ENCODE results near the gene TICAM1.
A peak's percentile ranks its signal among the peaks of the same experiment; 100 is the strongest.
"Not testable (repeated sequence)": the region's sequence is repeated elsewhere in the genome, so short reads cannot be mapped to it uniquely, and the experiment has no call there.

The TICAM1 gene

DNA sequence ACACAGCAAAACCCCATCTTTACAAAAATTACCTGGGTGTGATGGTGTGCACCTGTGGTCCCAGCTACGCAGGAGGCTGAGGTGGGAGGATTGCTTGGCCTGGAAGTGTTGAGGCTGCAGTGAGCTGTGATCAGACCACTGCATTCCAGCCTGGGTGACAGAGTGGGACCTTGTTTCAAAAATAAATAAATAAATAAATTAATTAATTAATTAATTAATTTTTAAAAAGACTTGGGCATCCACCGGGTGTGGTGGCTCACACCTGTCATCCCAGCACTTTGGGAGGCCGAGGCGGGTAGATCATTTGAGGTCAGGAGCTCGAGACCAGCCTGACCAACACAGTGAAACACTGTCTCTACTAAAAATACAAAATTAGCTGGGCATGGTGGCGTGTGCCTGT lies 26.4 kb downstream of the TICAM1 start:
- H3K4me1 ChIP-seq (ENCODE audit: control insufficient read depth, insufficient read depth, low read length, poor library complexity, severe bottlenecking); H3K9me3 ChIP-seq (ENCODE audit: control insufficient read depth, low read length); H3K27me3 ChIP-seq (replicated peaks; ENCODE audit: control insufficient read depth, insufficient read depth, low read length, poor library complexity, severe bottlenecking); DNase-seq; H3K36me3 ChIP-seq (ENCODE audit: control insufficient read depth, insufficient read depth, low read length); H3K27ac ChIP-seq (ENCODE audit: insufficient read depth, low read length, poor library complexity, severe bottlenecking); H3K4me3 ChIP-seq (ENCODE audit: insufficient read depth, low read depth, low read length, poor library complexity, severe bottlenecking): not testable (repeated sequence)

DNA sequence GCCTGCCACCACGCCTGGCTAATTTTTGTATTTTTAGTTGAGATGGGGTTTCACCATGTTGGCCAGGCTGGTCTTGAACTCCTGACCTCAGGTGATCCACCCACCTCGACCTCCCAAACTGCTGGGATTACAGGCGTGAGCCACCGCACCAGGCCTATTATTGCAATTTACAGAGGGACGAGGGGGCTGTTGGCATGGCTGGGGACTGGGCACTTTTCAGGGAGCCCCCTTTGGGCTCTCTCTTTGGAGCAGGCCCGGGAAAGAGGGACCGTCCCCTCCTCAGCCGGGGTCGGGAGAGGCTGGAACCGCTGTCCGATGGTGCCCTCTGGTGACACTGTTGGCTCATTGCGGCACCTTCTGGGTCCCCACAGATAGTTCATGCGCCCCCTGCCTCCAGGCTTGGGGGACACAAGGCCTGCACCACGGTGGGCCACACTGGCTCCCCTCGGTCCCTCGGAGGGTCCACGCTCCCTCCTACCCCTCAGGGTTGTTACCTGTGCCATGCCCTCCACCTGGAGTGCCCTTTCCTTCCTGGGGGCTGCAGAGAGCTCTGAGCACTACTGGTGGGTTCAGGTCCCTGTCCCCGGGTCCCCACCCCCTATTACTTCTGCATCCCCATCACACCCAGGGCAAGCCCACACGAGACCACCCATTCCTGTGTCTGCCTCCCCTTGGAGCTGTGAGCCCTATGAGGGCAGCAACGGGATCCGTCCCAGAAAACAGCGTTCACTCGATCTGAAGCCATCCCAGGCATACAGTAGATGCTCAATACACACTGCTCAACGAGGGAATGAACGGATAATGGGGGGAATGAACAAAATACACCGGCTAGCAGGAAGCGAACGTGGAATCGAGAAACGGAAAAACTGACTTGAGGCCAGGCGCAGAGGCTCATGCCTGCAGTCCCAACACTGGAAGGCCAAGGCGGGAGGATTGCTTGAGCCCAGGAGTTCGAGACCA lies 27.5 kb downstream of the TICAM1 start:
- Histone ChIP-seq H3K27ac (ENCODE audit: insufficient read depth, low read length, poor library complexity, severe bottlenecking) (no peak overlapping the region), H3K4me1 (ENCODE audit: control insufficient read depth, insufficient read depth, low read length, poor library complexity, severe bottlenecking) (peaks cover 3% of the 10 kb centered on the region), H3K27me3 (replicated peaks; ENCODE audit: control insufficient read depth, insufficient read depth, low read length, poor library complexity, severe bottlenecking) (no peaks in the 10 kb centered on the region), H3K36me3 (ENCODE audit: control insufficient read depth, insufficient read depth, low read length) (no peaks in the 10 kb centered on the region), H3K4me3 (ENCODE audit: insufficient read depth, low read depth, low read length, poor library complexity, severe bottlenecking) (no peak overlapping the region), H3K9me3 (ENCODE audit: control insufficient read depth, low read length) (no peaks in the 10 kb centered on the region)
- peak; percentile 33 to 45 (median 36) for DNase-seq

GRCh38 chr19:4802711-4803110 lies 28.8 kb downstream of the TICAM1 start:
- no peak overlapping the region for H3K27ac ChIP-seq (ENCODE audit: insufficient read depth, low read length, poor library complexity, severe bottlenecking)
- no peak overlapping the region for H3K4me3 ChIP-seq (ENCODE audit: insufficient read depth, low read depth, low read length, poor library complexity, severe bottlenecking)
- H3K4me1 ChIP-seq (ENCODE audit: control insufficient read depth, insufficient read depth, low read length, poor library complexity, severe bottlenecking): peaks cover 3% of the 10 kb centered on the region
- no peaks in the 10 kb centered on the region for H3K27me3 ChIP-seq (replicated peaks; ENCODE audit: control insufficient read depth, insufficient read depth, low read length, poor library complexity, severe bottlenecking)
- no peaks in the 10 kb centered on the region for H3K9me3 ChIP-seq (ENCODE audit: control insufficient read depth, low read length)
- H3K36me3 ChIP-seq (ENCODE audit: control insufficient read depth, insufficient read depth, low read length): peaks cover 6% of the 10 kb centered on the region
- DNase-seq: no peak

GRCh38 chr19:4801085-4801619 lies 30.4 kb downstream of the TICAM1 start:
- H3K9me3 ChIP-seq (ENCODE audit: control insufficient read depth, low read length): no peaks in the 10 kb centered on the region
- no peak for DNase-seq
- no peak overlapping the region for H3K27ac ChIP-seq (ENCODE audit: insufficient read depth, low read length, poor library complexity, severe bottlenecking)
- H3K4me1 ChIP-seq (ENCODE audit: control insufficient read depth, insufficient read depth, low read length, poor library complexity, severe bottlenecking): peaks cover 3% of the 10 kb centered on the region
- H3K36me3 ChIP-seq (ENCODE audit: control insufficient read depth, insufficient read depth, low read length): peaks cover 13% of the 10 kb centered on the region
- H3K27me3 ChIP-seq (replicated peaks; ENCODE audit: control insufficient read depth, insufficient read depth, low read length, poor library complexity, severe bottlenecking): no peaks in the 10 kb centered on the region
- no peak overlapping the region for H3K4me3 ChIP-seq (ENCODE audit: insufficient read depth, low read depth, low read length, poor library complexity, severe bottlenecking)

GRCh38 chr19:4800591-4801081 lies 30.9 kb downstream of the TICAM1 start:
- DNase-seq: no peak
- Histone ChIP-seq H3K4me3 (ENCODE audit: insufficient read depth, low read depth, low read length, poor library complexity, severe bottlenecking) (no peak overlapping the region), H3K27me3 (replicated peaks; ENCODE audit: control insufficient read depth, insufficient read depth, low read length, poor library complexity, severe bottlenecking) (no peaks in the 10 kb centered on the region), H3K4me1 (ENCODE audit: control insufficient read depth, insufficient read depth, low read length, poor library complexity, severe bottlenecking) (peaks cover 3% of the 10 kb centered on the region), H3K36me3 (ENCODE audit: control insufficient read depth, insufficient read depth, low read length) (peaks cover 13% of the 10 kb centered on the region), H3K9me3 (ENCODE audit: control insufficient read depth, low read length) (no peaks in the 10 kb centered on the region), H3K27ac (ENCODE audit: insufficient read depth, low read length, poor library complexity, severe bottlenecking) (no peak overlapping the region)

- Histone ChIP-seq H3K36me3 (ENCODE audit: control insufficient read depth, insufficient read depth, low read length) (peaks cover 38% of the 10 kb centered on the region), H3K27me3 (replicated peaks; ENCODE audit: control insufficient read depth, insufficient read depth, low read length, poor library complexity, severe bottlenecking) (no peaks in the 10 kb centered on the region), H3K4me3 (ENCODE audit: insufficient read depth, low read depth, low read length, poor library complexity, severe bottlenecking) (no peak overlapping the region), H3K4me1 (ENCODE audit: control insufficient read depth, insufficient read depth, low read length, poor library complexity, severe bottlenecking) (peaks cover 11% of the 10 kb centered on the region), H3K9me3 (ENCODE audit: control insufficient read depth, low read length) (no peaks in the 10 kb centered on the region), H3K27ac (ENCODE audit: insufficient read depth, low read length, poor library complexity, severe bottlenecking) (no peak overlapping the region)
- no peak for DNase-seq
Observed at GRCh38 chr19:4795400-4795799, 36.1 kb downstream of the TICAM1 start.

DNA sequence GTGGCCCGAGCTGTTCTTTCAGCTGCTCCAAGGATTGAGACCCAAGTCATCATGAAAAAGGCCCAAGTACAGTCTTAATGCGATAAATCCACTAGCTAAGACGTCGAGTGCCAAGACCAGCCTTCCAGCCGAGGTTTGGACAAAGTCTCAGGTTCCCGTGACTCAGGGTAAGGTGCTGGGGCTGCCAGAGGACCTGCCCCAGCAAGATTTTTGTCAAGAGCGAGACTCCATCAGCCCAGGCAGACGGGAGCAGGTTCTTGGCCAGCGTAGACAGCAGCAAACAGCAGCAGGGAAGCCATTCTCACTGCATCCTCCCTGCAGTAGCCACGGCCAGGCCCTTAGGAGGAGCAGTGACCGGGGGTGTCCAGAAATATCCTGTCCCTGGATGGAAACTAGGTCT lies 36.5 kb downstream of the TICAM1 start:
- Histone ChIP-seq H3K4me3 (ENCODE audit: insufficient read depth, low read depth, low read length, poor library complexity, severe bottlenecking) (no peak overlapping the region), H3K4me1 (ENCODE audit: control insufficient read depth, insufficient read depth, low read length, poor library complexity, severe bottlenecking) (peaks cover 11% of the 10 kb centered on the region), H3K36me3 (ENCODE audit: control insufficient read depth, insufficient read depth, low read length) (peaks cover 38% of the 10 kb centered on the region), H3K27ac (ENCODE audit: insufficient read depth, low read length, poor library complexity, severe bottlenecking) (no peak overlapping the region), H3K27me3 (replicated peaks; ENCODE audit: control insufficient read depth, insufficient read depth, low read length, poor library complexity, severe bottlenecking) (no peaks in the 10 kb centered on the region), H3K9me3 (ENCODE audit: control insufficient read depth, low read length) (no peaks in the 10 kb centered on the region)
- no peak for DNase-seq

DNA sequence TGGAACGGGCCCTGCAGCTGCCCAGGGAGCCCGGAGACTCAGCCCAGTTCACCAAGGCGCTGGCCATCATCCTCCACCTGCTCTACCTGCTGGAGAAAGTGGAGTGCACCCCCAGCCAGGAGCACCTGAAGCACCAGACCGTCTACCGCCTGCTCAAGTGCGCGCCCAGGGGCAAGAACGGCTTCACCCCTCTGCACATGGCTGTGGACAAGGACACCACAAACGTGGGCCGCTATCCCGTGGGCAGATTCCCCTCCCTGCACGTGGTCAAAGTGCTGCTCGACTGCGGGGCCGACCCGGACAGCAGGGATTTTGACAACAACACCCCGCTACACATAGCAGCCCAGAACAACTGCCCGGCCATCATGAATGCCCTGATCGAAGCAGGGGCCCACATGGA lies 38.2 kb downstream of the TICAM1 start:
- H3K4me3 ChIP-seq (ENCODE audit: insufficient read depth, low read depth, low read length, poor library complexity, severe bottlenecking); H3K9me3 ChIP-seq (ENCODE audit: control insufficient read depth, low read length); H3K27me3 ChIP-seq (replicated peaks; ENCODE audit: control insufficient read depth, insufficient read depth, low read length, poor library complexity, severe bottlenecking); DNase-seq; H3K27ac ChIP-seq (ENCODE audit: insufficient read depth, low read length, poor library complexity, severe bottlenecking): not testable (repeated sequence)
- Histone ChIP-seq H3K36me3 (ENCODE audit: control insufficient read depth, insufficient read depth, low read length) (peaks cover 32% of the 10 kb centered on the region), H3K4me1 (ENCODE audit: control insufficient read depth, insufficient read depth, low read length, poor library complexity, severe bottlenecking) (peaks cover 11% of the 10 kb centered on the region)

GRCh38 chr19:4792866-4793195 lies 38.7 kb downstream of the TICAM1 start:
- DNase-seq; H3K9me3 ChIP-seq (ENCODE audit: control insufficient read depth, low read length); H3K27ac ChIP-seq (ENCODE audit: insufficient read depth, low read length, poor library complexity, severe bottlenecking); H3K27me3 ChIP-seq (replicated peaks; ENCODE audit: control insufficient read depth, insufficient read depth, low read length, poor library complexity, severe bottlenecking): not testable (repeated sequence)
- Histone ChIP-seq H3K4me3 (ENCODE audit: insufficient read depth, low read depth, low read length, poor library complexity, severe bottlenecking) (peak overlapping the region; percentile 90), H3K36me3 (ENCODE audit: control insufficient read depth, insufficient read depth, low read length) (peaks cover 32% of the 10 kb centered on the region), H3K4me1 (ENCODE audit: control insufficient read depth, insufficient read depth, low read length, poor library complexity, severe bottlenecking) (peaks cover 11% of the 10 kb centered on the region)

All from effector memory CD4-positive, alpha-beta T cell (primary cell).